IMR-90 (cell line): Measurements from ENCODE around the gene MEIOB. TPM values are rescaled to one million over a fixed set of nuclear protein-coding genes. Genes with fewer than 3 reads are reported as not detected.

Source experiments
- ATAC-seq: fragments of 200-7000 bp; cut with Tn5 transposase; 2 replicates; pipeline ENCODE4 v1.9.1; 2020; ENCODE audit warnings: low read depth, mild to moderate bottlenecking, moderate library complexity
- BruUV-seq: library from RNA; stranded (reverse); fragments of 400-500 nt; replicated peaks from 2 replicates; lab custom pipeline; 2021; lab: Mats Ljungman, UMichigan
- CTCF ChIA-PET: fragments of 300-600 bp; formaldehyde crosslinking; extraction: SDS; loops from one replicate; lab custom pipeline; 2021; ENCODE audit warnings: antibody characterized with exemption; lab: Yijun Ruan, JAX
- POLR2A ChIA-PET: fragments of 300-600 bp; sonication (Branson Sonifier 250); formaldehyde crosslinking; loops from one replicate; lab custom pipeline; 2022; ENCODE audit warnings: antibody characterized with exemption; ENCODE audit not compliant: unreplicated experiment; lab: Charles Lee
- DNase-seq: peaks from one replicate; pipeline ENCODE4 v3.0.0; 2013
- H2AFZ ChIP-seq: replicated peaks from 2 replicates; pipeline ENCODE3; 2013; ENCODE audit warnings: low read length, mild to moderate bottlenecking; ENCODE audit not compliant: poor library complexity
- H2AK5ac ChIP-seq: 2 replicates; pipeline ENCODE4 v1.6.1; 2013; ENCODE audit warnings: low read depth, low read length, inconsistent platforms
- H2AK9ac ChIP-seq: replicated peaks from 2 replicates; pipeline ENCODE3; 2013; ENCODE audit warnings: mild to moderate bottlenecking, low read depth, low read length, moderate library complexity; ENCODE audit not compliant: poor library complexity
- H2BK120ac ChIP-seq: 2 replicates; pipeline ENCODE4 v1.6.1; 2013; ENCODE audit warnings: low read depth, low read length, inconsistent platforms
- H2BK15ac ChIP-seq: 3 replicates; pipeline ENCODE4 v1.6.1; 2013; ENCODE audit warnings: low read depth, low read length, inconsistent platforms
- H2BK20ac ChIP-seq: 2 replicates; pipeline ENCODE4 v1.6.1; 2013; ENCODE audit warnings: low read depth, mild to moderate bottlenecking, inconsistent platforms, low read length, moderate library complexity
- H2BK5ac ChIP-seq: 2 replicates; pipeline ENCODE4 v1.6.1; 2013; ENCODE audit warnings: mild to moderate bottlenecking, low read depth, low read length, inconsistent platforms; ENCODE audit not compliant: poor library complexity, severe bottlenecking
- H3K14ac ChIP-seq: replicated peaks from 2 replicates; pipeline ENCODE4 v1.6.1; 2013; ENCODE audit warnings: low read depth, low read length, inconsistent platforms
- H3K18ac ChIP-seq: 2 replicates; pipeline ENCODE4 v1.6.1; 2013; ENCODE audit warnings: low read depth, low read length, control low read depth
- H3K23ac ChIP-seq: 2 replicates; pipeline ENCODE4 v1.6.1; 2013; ENCODE audit warnings: low read depth, low read length, inconsistent platforms
- H3K27ac ChIP-seq: 2 replicates; pipeline ENCODE4 v1.5.1; 2013; ENCODE audit warnings: mild to moderate bottlenecking, control low read depth, low read length; ENCODE audit not compliant: insufficient read depth
- H3K27me3 ChIP-seq: 2 replicates; pipeline ENCODE4 v1.6.1; 2013; ENCODE audit warnings: low read length; ENCODE audit not compliant: control insufficient read depth, insufficient read depth
- H3K36me3 ChIP-seq: 2 replicates; pipeline ENCODE4 v1.6.1; 2013; ENCODE audit warnings: low read length, mixed read lengths; ENCODE audit not compliant: control insufficient read depth, insufficient read depth
- H3K4ac ChIP-seq: 2 replicates; pipeline ENCODE4 v1.6.1; 2013; ENCODE audit warnings: low read depth, low read length, inconsistent platforms
- H3K4me1 ChIP-seq: 2 replicates; pipeline ENCODE4 v1.6.1; 2013; ENCODE audit warnings: low read length, mixed read lengths; ENCODE audit not compliant: control insufficient read depth, insufficient read depth
- H3K4me2 ChIP-seq: 2 replicates; pipeline ENCODE4 v1.6.1; 2013; ENCODE audit warnings: low read depth, mild to moderate bottlenecking, control low read depth, low read length, moderate library complexity
- H3K4me3 ChIP-seq: 2 replicates; pipeline ENCODE4 v1.5.1; 2013; ENCODE audit warnings: low read depth, mild to moderate bottlenecking, control low read depth, low read length, moderate library complexity; ENCODE audit not compliant: insufficient read depth
- H3K56ac ChIP-seq: 2 replicates; pipeline ENCODE4 v1.6.1; 2013; ENCODE audit warnings: low read length, inconsistent platforms; ENCODE audit not compliant: insufficient read depth; ENCODE audit errors: extremely low read depth
- H3K79me1 ChIP-seq, 2 experiments: 2 replicates each; pipeline ENCODE4 v1.6.1; 2013; ENCODE audit warnings: low read length in 2 of 2, inconsistent platforms in 1 of 2, low read depth in 1 of 2
- H3K9ac ChIP-seq: 2 replicates; pipeline ENCODE4 v1.6.1; 2013; ENCODE audit warnings: low read depth, low read length, control low read depth
- H3K9me1 ChIP-seq: 2 replicates; pipeline ENCODE4 v1.6.1; 2013; ENCODE audit warnings: low read length, inconsistent platforms; ENCODE audit not compliant: insufficient read depth
- H3K9me3 ChIP-seq: 2 replicates; pipeline ENCODE4 v1.6.1; 2013; ENCODE audit warnings: low read length; ENCODE audit not compliant: control insufficient read depth, insufficient read depth
- H4K20me1 ChIP-seq: 2 replicates; pipeline ENCODE4 v1.6.1; 2013; ENCODE audit warnings: low read length, inconsistent platforms; ENCODE audit not compliant: insufficient read depth
- H4K5ac ChIP-seq: 2 replicates; pipeline ENCODE4 v1.6.1; 2013; ENCODE audit warnings: mild to moderate bottlenecking, low read depth, low read length, control low read depth
- H4K8ac ChIP-seq, 2 experiments: 2 replicates each; pipeline ENCODE4 v1.6.1; 2013; ENCODE audit warnings: low read depth in 2 of 2, low read length in 2 of 2, control low read depth in 1 of 2, inconsistent platforms in 1 of 2
- H4K91ac ChIP-seq: 2 replicates; pipeline ENCODE4 v1.6.1; 2013; ENCODE audit warnings: low read depth, low read length, inconsistent platforms; ENCODE audit not compliant: insufficient read depth
- CEBPB ChIP-seq: IDR thresholded peaks from 2 replicates; pipeline ENCODE4 v1.6.1; 2012; ENCODE audit warnings: low read depth, low read length, improper control_type of control experiment
- CHD1 ChIP-seq: IDR thresholded peaks from 2 replicates; pipeline ENCODE4 v1.6.1; 2012; ENCODE audit warnings: low read depth, low read length, improper control_type of control experiment
- SMC3 ChIP-seq: fragments of 150-350 bp; IDR thresholded peaks from 2 replicates; pipeline ENCODE4 v1.6.1; 2016; ENCODE audit warnings: low read depth, mild to moderate bottlenecking, antibody characterized with exemption, low read length, moderate library complexity
- WGBS, 2 experiments: methylation state at CpG; one replicate each; pipeline versions ENCODE4 v1.1.5 to v1.1.7; 2013; ENCODE audit warnings: missing lambda C conversion rate in 2 of 2; ENCODE audit not compliant: insufficient read length in 1 of 2; ENCODE audit errors: extremely low coverage in 2 of 2; 5-methylcytosine and 5-hydroxymethylcytosine counted together
- dilution Hi-C: fragments of 300-500 bp; cut with HindIII; formaldehyde crosslinking; loops from one replicate; pipeline ENCODE4 v1.14.3; 2018; ENCODE audit warnings: low sequenced_read_pairs; ENCODE audit not compliant: unreplicated experiment
- in situ Hi-C: fragments of 300-500 bp; cut with MboI; formaldehyde crosslinking; loops from 3 replicates; pipeline ENCODE4 v1.14.3; 2019; ENCODE audit warnings: low sequenced_read_pairs, inconsistent platforms, mixed read lengths
- intact Hi-C: fragments of 100-400 bp; cut with micrococcal nuclease; formaldehyde crosslinking; loops from 2 replicates; pipeline ENCODE4 v1.10.0; 2022
- polyA plus RNA-seq, 3 experiments: library from polyadenylated mRNA; depleted of rRNA; stranded (reverse); fragments of >200 nt; gene quantifications; 2 replicates each; pipeline ENCODE4 v1.2.3, GENCODE V29; 2012; ENCODE audit warnings: low replicate concordance in 1 of 3
- total RNA-seq: library from RNA; depleted of rRNA; stranded (reverse); fragments of >200 nt; gene quantifications from 2 replicates; pipeline ENCODE4 v1.2.3, GENCODE V29; 2012

MEIOB gene
- total and polyA plus RNA-seq, 2 of the 4 experiments (the other 2 are of a cell fraction): 0.14 TPM; not detected in 1

DNA sequence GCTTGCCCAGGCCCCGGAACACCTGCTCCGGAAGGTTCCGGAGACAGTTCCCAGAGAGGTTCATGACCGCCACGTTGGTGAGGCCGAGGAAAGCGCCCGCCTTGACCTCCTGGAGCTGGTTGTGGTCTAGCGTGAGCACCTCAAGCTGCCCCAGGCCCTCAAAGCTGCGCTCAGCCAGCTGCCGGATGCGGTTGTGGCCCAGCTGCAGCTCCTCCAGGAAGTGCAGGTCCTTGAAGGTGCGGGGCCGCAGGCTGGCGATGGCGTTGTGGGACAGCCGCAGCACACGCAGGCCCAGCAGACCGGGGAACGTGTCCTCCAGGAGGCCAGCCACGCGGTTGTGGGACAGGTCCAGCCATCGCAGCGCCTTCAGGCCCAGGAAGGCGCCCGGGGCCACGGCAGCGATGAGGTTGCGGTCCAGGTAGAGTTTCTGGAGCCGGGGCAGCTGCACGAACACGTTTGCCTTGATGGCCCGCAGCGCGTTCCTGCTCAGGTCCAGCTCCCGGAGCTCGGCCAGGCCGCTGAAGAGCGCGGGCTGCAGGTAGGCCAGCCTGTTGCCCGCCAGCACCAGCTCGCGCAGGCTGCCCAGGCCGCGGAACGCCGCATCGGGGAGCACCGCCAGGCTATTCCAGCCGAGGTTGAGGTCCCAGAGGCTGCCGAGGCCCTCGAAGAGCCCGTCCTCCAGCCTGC is 80.6 kb downstream of the MEIOB start:
- no peak overlapping the region for H3K23ac ChIP-seq
- no peak overlapping the region for H3K4me2 ChIP-seq
- no peak overlapping the region for H2AK5ac ChIP-seq
- no peak for ATAC-seq
- H4K91ac ChIP-seq: no peak overlapping the region
- no peak for DNase-seq
- H3K79me1 ChIP-seq: peaks cover 0 to 11% of the 10 kb centered on the region in 2 experiments; a peak in 1 of 4 replicates
- dilution Hi-C loops (no loop called here), intact Hi-C loops (no loop called here), in situ Hi-C loops (no loop called here)
- no peak overlapping the region for H2AK9ac ChIP-seq
- 98% methylated on average over 35 of the region's 53 CpGs; no CpG with 5 or more reads in 1 of the 2 experiments for WGBS, 2 experiments
- no peak overlapping the region for H2BK20ac ChIP-seq
- TF ChIP-seq SMC3 (no peak), CEBPB (no peak), CHD1 (no peak)
- no peak overlapping the region for H4K5ac ChIP-seq
- H2BK15ac ChIP-seq: no peak overlapping the region
- H2BK120ac ChIP-seq: no peak overlapping the region
- ChIA-PET CTCF (no interaction called here), POLR2A (no interaction called here)
- BruUV-seq: no TSS peak
- peaks cover 31% of the 10 kb centered on the region for H3K36me3 ChIP-seq
- no peaks in the 10 kb centered on the region for H3K27me3 ChIP-seq
- H3K9me3 ChIP-seq: no peaks in the 10 kb centered on the region
- no peaks in the 10 kb centered on the region for H3K4me1 ChIP-seq
- no peak overlapping the region for H3K14ac ChIP-seq
- peaks cover 13% of the 10 kb centered on the region for H4K20me1 ChIP-seq
- H4K8ac ChIP-seq: no peak overlapping the region
- H3K9me1 ChIP-seq: 0 out of 2 replicates have a peak, but pooled peaks cover 2% of the 10 kb centered on the region
- no peak overlapping the region for H3K4ac ChIP-seq
- H3K9ac ChIP-seq: no peak overlapping the region
- H3K4me3 ChIP-seq: no peak overlapping the region
- H3K18ac ChIP-seq: no peak overlapping the region
- H3K56ac ChIP-seq: no peak overlapping the region
- no peak overlapping the region for H3K27ac ChIP-seq
- H2AFZ ChIP-seq: no peak overlapping the region
- no peak overlapping the region for H2BK5ac ChIP-seq
